Measurements from ENCODE around the gene PIAS1. TPM values are rescaled to one million over a fixed set of nuclear protein-coding genes. Genes with fewer than 3 reads are reported as not detected.
"Not testable (repeated sequence)": the region's sequence is repeated elsewhere in the genome, so short reads cannot be mapped to it uniquely, and the experiment has no call there.

Gene PIAS1
- total RNA-seq, 2 donors from 2014 or later: 43.1 to 59.2 TPM

DNA sequence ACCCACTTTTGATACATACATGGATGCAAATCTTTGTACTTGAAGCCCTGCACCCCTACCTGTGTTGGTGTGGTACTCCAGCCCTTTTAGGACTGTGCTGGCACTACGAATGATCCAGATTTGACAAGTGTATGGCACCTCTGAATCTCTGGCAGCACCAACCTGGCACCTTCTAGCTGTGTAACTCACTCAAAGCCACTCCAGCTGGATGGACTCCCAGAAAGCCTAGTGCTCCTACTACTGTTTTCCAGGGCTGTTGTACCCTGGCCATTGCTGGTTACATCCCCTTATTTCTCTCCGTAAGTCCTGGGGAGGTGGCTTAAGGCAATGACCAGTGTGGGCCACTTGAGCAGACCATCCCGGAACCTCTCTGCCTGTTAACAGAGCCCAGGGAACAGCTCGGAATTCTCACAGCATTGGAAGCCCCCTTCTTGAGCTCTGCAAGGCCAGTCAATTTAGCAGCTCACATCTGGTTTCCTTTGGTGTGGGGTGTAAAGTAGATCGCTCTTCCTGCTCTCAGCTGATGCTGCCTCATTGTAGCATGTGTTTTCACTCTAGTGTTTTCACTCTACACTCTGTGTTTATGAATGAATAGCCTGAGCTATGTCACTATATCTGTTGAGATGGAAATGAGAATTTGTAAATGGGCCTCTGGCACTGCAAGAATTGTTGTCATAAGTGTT is 138.8 kb downstream of the PIAS1 start:
- DNase-seq (ENCODE audit: low spot score): no peak
- intact Hi-C loops (cut with DNase I): no loop called here

GRCh38 chr15:68195336-68196112 is 141.4 kb downstream of the PIAS1 start:
- no peak for DNase-seq (ENCODE audit: low spot score)
- intact Hi-C loops (cut with DNase I): no loop called here

- DNase-seq (ENCODE audit: low spot score): no peak
- intact Hi-C loops (cut with DNase I): no loop called here
Observed at GRCh38 chr15:68196445-68197169, 142.5 kb downstream of the PIAS1 start.

DNA sequence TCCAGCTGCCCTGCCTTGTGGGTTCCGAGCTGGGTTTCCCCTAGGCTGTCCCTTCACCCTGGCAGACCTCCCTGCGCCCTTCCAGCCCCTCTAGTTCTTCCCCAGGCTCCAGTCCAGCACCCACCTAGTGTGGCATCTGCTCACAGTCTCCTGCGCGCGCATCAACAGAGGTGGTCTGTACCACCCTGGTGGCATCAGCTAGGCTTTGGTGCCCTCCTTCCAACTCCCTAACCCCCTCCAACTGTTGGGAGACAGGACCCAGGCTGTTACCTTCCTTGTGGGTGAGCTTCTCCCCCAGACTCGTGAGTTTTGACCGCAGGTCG is 143.0 kb downstream of the PIAS1 start:
- DNase-seq (ENCODE audit: low spot score): no peak
- intact Hi-C loops (cut with DNase I): no loop called here

- no peak for DNase-seq (ENCODE audit: low spot score)
- intact Hi-C loops (cut with DNase I): no loop called here
Observed at GRCh38 chr15:68197661-68198437, 143.7 kb downstream of the PIAS1 start.

GRCh38 chr15:68199340-68199739 is 145.2 kb downstream of the PIAS1 start:
- DNase-seq (ENCODE audit: low spot score): no peak
- intact Hi-C loops (cut with DNase I): no loop called here

- DNase-seq (ENCODE audit: low spot score): no peak
Observed at GRCh38 chr15:68200016-68200861, 146.1 kb downstream of the PIAS1 start.

GRCh38 chr15:68201153-68201878 is 147.2 kb downstream of the PIAS1 start:
- intact Hi-C loops (cut with DNase I): no loop called here
- no peak for DNase-seq (ENCODE audit: low spot score)

More at GRCh38 chr15:68200016-68200861, 146.1 kb downstream of the PIAS1 start:
- intact Hi-C loops (cut with DNase I): no loop called here

GRCh38 chr15:68201879-68202261 is 147.8 kb downstream of the PIAS1 start:
- intact Hi-C loops (cut with DNase I): no loop called here
- DNase-seq (ENCODE audit: low spot score): no peak

GRCh38 chr15:68202994-68203393 is 148.9 kb downstream of the PIAS1 start:
- intact Hi-C loops (cut with DNase I); DNase-seq (ENCODE audit: low spot score): not testable (repeated sequence)

DNA sequence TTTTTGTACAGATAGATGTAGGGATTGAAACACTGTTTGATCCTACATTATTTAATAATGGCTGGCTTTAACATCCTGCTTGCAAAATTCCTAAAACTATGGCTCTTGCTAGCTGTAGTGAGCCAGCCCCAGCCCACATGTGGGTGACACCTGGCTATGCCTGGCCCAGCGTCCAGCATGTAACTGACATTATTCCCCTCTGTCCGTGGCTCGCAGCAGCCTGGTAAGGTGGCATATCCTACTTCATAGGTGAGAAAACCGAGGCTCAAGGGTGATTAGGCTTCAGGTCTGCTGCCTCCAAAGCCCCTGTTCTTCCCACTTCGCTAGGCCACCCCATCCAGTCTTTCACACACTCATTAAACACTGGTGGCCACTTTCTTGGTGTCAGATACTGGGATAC is 149.4 kb downstream of the PIAS1 start:
- no peak for DNase-seq (ENCODE audit: low spot score)
- intact Hi-C loops (cut with DNase I): no loop called here

DNA sequence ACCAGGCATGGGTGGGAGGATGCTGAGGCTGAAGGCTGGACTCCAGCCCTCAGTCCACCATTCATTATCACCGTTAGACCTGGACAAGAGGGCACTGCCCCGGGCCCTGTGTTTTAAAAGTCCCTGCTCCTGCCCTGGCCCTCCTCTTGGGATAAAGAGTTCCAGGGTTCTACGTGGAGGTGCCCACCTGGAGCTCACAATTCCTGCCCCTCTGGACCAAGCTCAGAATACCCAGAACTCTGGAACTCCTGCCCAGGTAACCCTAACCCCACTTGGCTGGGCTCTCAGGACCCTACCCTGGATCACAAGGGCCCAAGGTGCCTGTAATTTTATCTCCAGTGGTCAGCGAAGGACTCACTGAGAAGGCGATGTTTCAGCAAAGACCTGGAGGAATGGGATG is 149.8 kb downstream of the PIAS1 start:
- no peak for DNase-seq (ENCODE audit: low spot score)
- intact Hi-C loops (cut with DNase I): no loop called here

DNA sequence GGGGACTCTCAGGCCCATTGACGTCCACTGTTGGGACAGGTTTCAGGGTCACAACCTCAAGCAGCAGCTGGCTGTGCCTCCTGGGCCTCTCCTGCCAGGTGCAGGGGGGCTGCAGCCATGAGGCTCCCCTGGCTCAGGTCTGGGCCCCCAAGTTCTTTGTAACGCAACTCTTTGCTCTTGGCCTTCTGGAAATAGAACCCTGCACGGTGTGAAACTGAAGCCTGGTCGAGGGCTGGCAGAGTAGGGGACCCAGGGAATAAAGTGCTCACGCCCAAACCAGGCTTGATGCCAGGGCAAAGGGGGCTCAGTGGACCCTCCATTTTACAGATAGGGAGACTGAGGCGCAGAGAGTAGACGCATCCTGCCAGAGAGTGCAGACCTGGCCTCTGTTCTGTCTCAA is 150.2 kb downstream of the PIAS1 start:
- intact Hi-C loops (cut with DNase I): no loop called here
- DNase-seq (ENCODE audit: low spot score): no peak

GRCh38 chr15:68204776-68205557 is 150.9 kb downstream of the PIAS1 start, which contains the start of gene CALML4:
Gene CALML4 (minus strand): TSS chr15:68205332. CDS start chr15:68205247, 85 bp downstream.
- peak; percentile 93 for DNase-seq (ENCODE audit: low spot score)
- intact Hi-C loops (cut with DNase I): loop anchor here in 1 of 2 donors (5.0 kb wide), 1 partner anchor 348 kb away; no protein-coding TSS in a partner anchor

- DNase-seq (ENCODE audit: low spot score): peak; percentile 47
- intact Hi-C loops (cut with DNase I): loop anchor here in 1 of 2 donors (5.0 kb wide), 1 partner anchor 348 kb away; no protein-coding TSS in a partner anchor
Observed at GRCh38 chr15:68205558-68205944, 151.4 kb downstream of the PIAS1 start.

DNA sequence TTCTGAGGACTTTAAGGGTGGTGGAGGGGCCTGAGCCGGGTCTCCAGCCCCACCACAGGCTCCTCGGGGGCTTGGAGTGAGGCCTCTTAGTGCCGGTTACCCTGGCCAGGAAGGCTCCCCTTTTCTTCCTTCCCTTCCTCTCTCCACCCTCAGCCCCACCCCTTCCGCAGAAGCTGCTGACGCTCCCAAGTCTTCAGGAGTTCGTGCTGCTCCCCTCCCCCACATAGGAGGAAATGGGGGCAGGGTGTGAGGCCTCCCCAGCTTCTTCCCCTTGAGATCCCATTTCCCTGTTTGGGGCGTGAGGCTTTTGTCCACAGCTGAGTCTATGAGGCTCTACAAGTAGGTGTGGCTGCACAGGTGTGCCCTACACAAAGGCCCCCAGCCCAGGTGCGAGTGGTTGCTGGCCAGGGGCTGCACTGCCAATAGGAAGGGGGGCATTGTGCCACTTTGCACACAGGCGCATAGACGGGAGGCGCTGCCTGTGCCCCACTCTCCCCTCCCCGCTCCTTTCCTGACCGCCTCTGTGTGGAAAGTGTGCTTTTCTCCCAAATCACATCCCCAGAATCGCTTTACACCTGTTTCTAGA is 151.9 kb downstream of the PIAS1 start:
- DNase-seq (ENCODE audit: low spot score): peak; percentile 92
- intact Hi-C loops (cut with DNase I): loop anchor here in 1 of 2 donors (5.0 kb wide), 1 partner anchor 349 kb away; no protein-coding TSS in a partner anchor
